Vagina (tissue), 2 donors: ENCODE results near the gene BSDC1. TPM values are rescaled to one million over a fixed set of nuclear protein-coding genes. Genes with fewer than 3 reads are reported as not detected.

ENCODE experiments used
- DNase-seq, 2 donors: peaks; one replicate each; pipeline ENCODE4 v3.0.0-alpha.2; 2017; ENCODE audit errors: extremely low spot score in 2 of 2
- H3K27ac ChIP-seq: fragments of 200-600 bp; sonication (generic); one replicate; pipeline ENCODE4 v1.5.1; 2019
- H3K27me3 ChIP-seq: fragments of 200-600 bp; sonication (generic); one replicate; pipeline ENCODE4 v1.5.1; 2019
- H3K36me3 ChIP-seq, 2 donors: fragments of 200-600 bp; sonication (generic); one replicate each; pipeline ENCODE4 v1.5.1; 2017 to 2019
- H3K4me1 ChIP-seq: fragments of 200-600 bp; sonication (generic); one replicate; pipeline ENCODE4 v1.5.1; 2019
- H3K4me3 ChIP-seq, 2 donors: fragments of 200-600 bp; sonication (generic); 1 replicate in 1 of 2; 2 replicates in 1 of 2; pipeline ENCODE4 v1.5.1; 2016 to 2019
- H3K9me3 ChIP-seq: fragments of 200-600 bp; sonication (generic); one replicate; pipeline ENCODE4 v1.5.1; 2019
- CTCF ChIP-seq, 3 experiments: fragments of 450-650 bp in 2 of 3; fragments of 200-600 bp in 1 of 3; sonication (generic) in 1 of 3; IDR thresholded peaks; one replicate each; pipeline ENCODE4 v1.5.1; 2017 to 2019; ENCODE audit warnings: antibody characterized with exemption in 3 of 3, mild to moderate bottlenecking in 2 of 3, moderate library complexity in 2 of 3
- POLR2A ChIP-seq, 2 donors: fragments of 450-650 bp; IDR thresholded peaks; one replicate each; pipeline ENCODE4 v1.6.1; 2017; ENCODE audit warnings: antibody characterized with exemption in 2 of 2, mild to moderate bottlenecking in 2 of 2, moderate library complexity in 2 of 2
- POLR2AphosphoS5 ChIP-seq, 2 donors: sonication (generic); formaldehyde crosslinking; IDR thresholded peaks; one replicate each; pipeline ENCODE4 v1.9.0; 2017; ENCODE audit warnings: antibody characterized with exemption in 2 of 2, mild to moderate bottlenecking in 2 of 2, low read depth in 1 of 2; ENCODE audit not compliant: insufficient read depth in 1 of 2
- intact Hi-C: fragments of 100-400 bp; cut with DNase I; formaldehyde crosslinking; loops from one replicate; pipeline ENCODE4 v1.15.1; 2023
- total RNA-seq: library from RNA; depleted of rRNA; stranded (reverse); fragments of >200 nt; gene quantifications from one replicate; pipeline ENCODE4 v1.2.3, GENCODE V29; 2016

The BSDC1 gene
- total RNA-seq, 1 donor from 2014 or later: 54.3 TPM

- Histone ChIP-seq H3K4me3 (no peak overlapping the region), H3K27me3 (no peaks in the 10 kb centered on the region), H3K4me1 (no peaks in the 10 kb centered on the region), H3K27ac (no peak overlapping the region), H3K36me3 (peaks cover 0 to 82% of the 10 kb centered on the region in 2 donors), H3K9me3 (no peaks in the 10 kb centered on the region)
- DNase-seq: no peak
- intact Hi-C loops: no loop called here
- no peak for TF ChIP-seq POLR2AphosphoS5 (IDR thresholded peaks at IDR 0.05; ENCODE audit: insufficient read depth in 1 of 2, low read depth in 1 of 2)
- no peak for TF ChIP-seq POLR2A (IDR thresholded peaks at IDR 0.05)
- no peak for TF ChIP-seq CTCF (IDR thresholded peaks at IDR 0.05)
Measured at GRCh38 chr1:32373996-32374592, 20.1 kb downstream of the BSDC1 start.

- H3K4me3 ChIP-seq: no peak overlapping the region
- H3K36me3 ChIP-seq: peaks cover 0 to 79% of the 10 kb centered on the region in 2 donors
- H3K27me3 ChIP-seq: no peaks in the 10 kb centered on the region
- H3K9me3 ChIP-seq: no peaks in the 10 kb centered on the region
- H3K4me1 ChIP-seq: no peaks in the 10 kb centered on the region
- no peak for TF ChIP-seq CTCF (IDR thresholded peaks at IDR 0.05)
- no peak for TF ChIP-seq POLR2AphosphoS5 (IDR thresholded peaks at IDR 0.05; ENCODE audit: insufficient read depth in 1 of 2, low read depth in 1 of 2)
- TF ChIP-seq POLR2A (IDR thresholded peaks at IDR 0.05): no peak
- DNase-seq: no peak
- no peak overlapping the region for H3K27ac ChIP-seq
- intact Hi-C loops: no loop called here
Measured at GRCh38 chr1:32372149-32372756, 22.0 kb downstream of the BSDC1 start.

- Histone ChIP-seq H3K27ac (no peak overlapping the region), H3K4me1 (no peaks in the 10 kb centered on the region), H3K36me3 (peaks cover 0 to 66% of the 10 kb centered on the region in 2 donors), H3K9me3 (no peaks in the 10 kb centered on the region), H3K4me3 (no peak overlapping the region), H3K27me3 (no peaks in the 10 kb centered on the region)
- TF ChIP-seq POLR2A (IDR thresholded peaks at IDR 0.05) (no peak), POLR2AphosphoS5 (IDR thresholded peaks at IDR 0.05; ENCODE audit: insufficient read depth in 1 of 2, low read depth in 1 of 2) (no peak), CTCF (IDR thresholded peaks at IDR 0.05) (no peak)
- intact Hi-C loops: no loop called here
- DNase-seq: no peak
Measured at GRCh38 chr1:32367912-32368635, 26.2 kb downstream of the BSDC1 start.

- Histone ChIP-seq H3K27me3 (no peaks in the 10 kb centered on the region), H3K36me3 (peaks cover 0 to 50% of the 10 kb centered on the region in 2 donors), H3K27ac (no peak overlapping the region), H3K9me3 (no peaks in the 10 kb centered on the region), H3K4me3 (no peak overlapping the region), H3K4me1 (peaks cover 21% of the 10 kb centered on the region)
- TF ChIP-seq CTCF (IDR thresholded peaks at IDR 0.05) (no peak), POLR2A (IDR thresholded peaks at IDR 0.05) (no peak), POLR2AphosphoS5 (IDR thresholded peaks at IDR 0.05; ENCODE audit: insufficient read depth in 1 of 2, low read depth in 1 of 2) (no peak)
- intact Hi-C loops: no loop called here
- DNase-seq: no peak
Measured at GRCh38 chr1:32365445-32365844, 28.8 kb downstream of the BSDC1 start.

- Histone ChIP-seq H3K9me3 (no peaks in the 10 kb centered on the region), H3K27ac (no peak overlapping the region), H3K36me3 (peaks cover 0 to 49% of the 10 kb centered on the region in 2 donors), H3K27me3 (no peaks in the 10 kb centered on the region), H3K4me1 (peaks cover 21% of the 10 kb centered on the region), H3K4me3 (no peak overlapping the region)
- TF ChIP-seq POLR2AphosphoS5 (IDR thresholded peaks at IDR 0.05; ENCODE audit: insufficient read depth in 1 of 2, low read depth in 1 of 2) (no peak), CTCF (IDR thresholded peaks at IDR 0.05) (no peak), POLR2A (IDR thresholded peaks at IDR 0.05) (no peak)
- DNase-seq: no peak
- intact Hi-C loops: no loop called here
Measured at GRCh38 chr1:32364836-32365235, 29.4 kb downstream of the BSDC1 start.
